GM10847 (cell line): ENCODE measurements around the gene SMG1.

Source experiments
- POLR2A ChIP-seq: IDR thresholded peaks from 2 replicates; pipeline ENCODE4 v1.6.1; 2011; ENCODE audit not compliant: insufficient read length; ENCODE audit errors: extremely low read depth

Gene SMG1

DNA sequence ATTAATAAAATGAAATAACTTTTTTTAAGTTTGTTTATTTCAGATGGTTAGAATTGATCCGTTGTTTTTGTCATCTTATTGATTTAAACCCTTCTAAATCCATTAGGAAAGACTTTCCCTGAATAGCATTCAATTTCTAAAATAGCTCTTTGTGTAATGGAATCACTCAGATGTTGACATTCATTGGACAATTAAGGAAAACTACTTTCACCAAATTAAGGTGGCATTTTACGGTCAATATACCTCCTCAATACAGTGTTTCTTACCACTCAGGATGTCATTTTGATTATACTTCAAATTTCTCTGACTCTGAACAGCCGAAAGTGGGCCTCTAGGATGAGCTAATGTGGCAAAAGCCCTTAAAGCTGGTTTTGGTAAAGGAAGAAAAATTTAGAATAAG lies 126.7 kb downstream of the SMG1 start:
- TF ChIP-seq POLR2A: no peak

DNA sequence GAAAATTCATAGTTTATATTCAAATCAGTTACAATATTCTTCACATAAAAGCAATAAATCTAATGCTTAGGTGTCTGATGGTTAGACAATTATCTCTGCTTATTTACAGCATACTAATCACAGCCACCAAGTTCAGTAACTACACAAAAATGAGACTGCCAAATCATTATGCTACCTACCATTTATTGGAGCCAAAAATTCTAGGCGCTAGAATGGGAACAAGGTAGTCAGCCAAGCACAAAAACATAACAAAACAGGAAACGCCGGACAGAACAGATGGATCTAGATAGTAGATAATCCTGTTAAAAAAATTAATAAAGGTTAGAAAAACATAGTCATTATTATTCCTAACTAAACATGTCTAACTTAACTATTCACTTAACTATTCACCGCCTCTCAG lies 128.5 kb downstream of the SMG1 start:
- TF ChIP-seq POLR2A: no peak

DNA sequence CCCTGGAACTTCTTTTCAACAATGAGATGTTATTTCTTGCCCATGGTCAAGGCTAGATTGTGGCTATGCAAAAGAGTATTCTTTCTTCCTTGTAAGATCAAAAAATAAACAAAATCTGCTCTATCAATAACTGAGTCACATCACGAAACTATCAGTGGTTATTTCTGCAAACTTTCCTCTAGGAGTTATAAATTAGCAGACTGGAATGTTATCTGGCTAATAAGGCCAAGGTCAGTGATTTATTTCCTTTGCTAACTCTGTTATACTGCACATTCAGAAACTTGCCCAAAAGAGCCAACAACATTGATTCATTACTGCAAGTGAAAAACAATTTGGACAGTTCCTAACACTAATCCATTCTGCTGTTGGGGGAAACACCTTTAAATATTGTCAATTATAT lies 129.8 kb downstream of the SMG1 start:
- TF ChIP-seq POLR2A: no peak

DNA sequence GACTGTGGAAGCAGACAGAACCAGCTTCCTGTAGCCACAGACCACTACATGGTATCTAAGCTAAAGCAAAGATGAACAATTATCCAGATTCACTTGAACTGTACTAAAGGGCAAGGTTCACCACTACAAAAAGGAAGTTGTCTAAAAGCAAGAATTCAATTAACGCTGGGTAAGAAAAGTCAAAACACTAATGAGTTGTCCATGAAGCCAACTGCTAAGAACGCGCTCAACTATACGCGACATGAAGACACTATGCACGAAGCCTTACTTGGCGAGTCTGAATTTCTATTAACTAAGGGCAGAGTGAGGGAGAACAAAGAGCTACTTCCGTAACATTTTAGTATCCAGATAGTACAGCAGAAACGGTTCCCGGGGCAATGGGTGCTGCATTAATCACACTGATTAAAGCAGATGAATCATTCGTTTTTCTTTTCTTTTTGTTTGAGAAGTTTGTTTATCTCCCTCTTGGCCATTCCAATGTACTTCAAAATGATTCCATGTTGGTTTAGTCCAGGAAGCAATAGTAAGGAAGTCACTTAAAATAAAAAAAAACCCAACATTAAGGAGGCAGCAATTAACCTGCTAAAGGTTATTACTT lies 133.3 kb downstream of the SMG1 start:
- TF ChIP-seq POLR2A: no peak

DNA sequence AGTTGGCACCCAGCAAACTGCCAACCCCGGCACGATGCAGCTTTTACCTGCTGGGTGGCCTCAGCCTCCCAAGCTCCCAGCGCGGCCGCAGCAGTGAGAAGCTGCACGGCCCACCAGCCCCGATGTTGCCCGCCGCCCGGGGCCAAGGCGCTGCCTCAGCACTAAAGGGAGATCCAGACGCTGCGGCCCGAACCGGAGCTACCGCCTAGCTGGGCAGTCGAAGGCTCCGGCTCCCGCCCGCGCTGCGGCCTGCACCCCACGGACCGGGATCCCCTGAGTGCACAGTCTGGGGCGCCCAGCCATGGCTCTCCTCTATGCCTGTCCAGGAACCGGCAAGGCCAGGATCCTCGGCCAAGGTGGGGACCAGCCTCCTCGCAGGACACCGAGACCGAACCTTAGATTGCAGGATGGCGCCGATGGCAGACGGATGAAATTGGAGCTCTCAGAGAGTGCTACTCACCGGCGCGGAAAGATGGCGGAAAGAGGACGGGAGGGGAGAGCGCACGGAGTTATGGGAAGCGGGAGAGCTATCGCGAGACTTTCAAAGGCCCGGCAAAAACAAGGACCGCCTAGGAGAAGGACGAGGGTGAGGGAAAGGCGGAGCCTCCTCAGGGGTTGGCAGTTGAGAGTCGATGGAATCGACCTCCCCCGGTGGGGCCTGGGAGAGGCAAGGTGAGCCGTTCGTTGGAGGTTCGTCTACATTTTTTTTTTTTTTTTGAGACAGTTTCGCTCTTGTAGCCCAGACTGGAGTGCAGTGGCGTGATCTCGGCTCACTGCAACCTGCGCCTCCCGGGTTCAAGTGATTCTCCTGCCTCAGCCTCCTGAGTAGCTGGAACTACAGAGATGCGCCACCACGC lies 136.1 kb downstream of the SMG1 start, which contains the start of gene RPS15A:
RPS15A (minus strand) TSS at position 485 of the 857 bp plus-strand sequence. CDS start 1,221 bp downstream, outside the sequence.
- peak; percentile 85 for TF ChIP-seq POLR2A

DNA sequence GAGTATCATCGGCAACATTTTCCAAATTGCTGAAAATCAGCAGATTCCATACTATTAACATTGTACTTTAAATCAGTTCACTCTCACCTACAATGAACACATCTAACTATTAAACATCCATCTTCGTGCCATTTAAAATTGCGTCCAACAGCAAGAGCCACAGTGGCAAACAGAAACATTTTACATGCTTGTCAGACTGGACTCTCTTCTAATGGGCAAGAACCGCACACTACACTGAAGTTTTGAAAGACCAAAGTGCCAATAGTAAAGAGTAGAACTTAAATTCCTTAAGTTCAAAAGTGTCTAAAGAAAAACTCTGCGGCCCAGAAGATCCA lies 136.7 kb downstream of the SMG1 start:
- TF ChIP-seq POLR2A: no peak

DNA sequence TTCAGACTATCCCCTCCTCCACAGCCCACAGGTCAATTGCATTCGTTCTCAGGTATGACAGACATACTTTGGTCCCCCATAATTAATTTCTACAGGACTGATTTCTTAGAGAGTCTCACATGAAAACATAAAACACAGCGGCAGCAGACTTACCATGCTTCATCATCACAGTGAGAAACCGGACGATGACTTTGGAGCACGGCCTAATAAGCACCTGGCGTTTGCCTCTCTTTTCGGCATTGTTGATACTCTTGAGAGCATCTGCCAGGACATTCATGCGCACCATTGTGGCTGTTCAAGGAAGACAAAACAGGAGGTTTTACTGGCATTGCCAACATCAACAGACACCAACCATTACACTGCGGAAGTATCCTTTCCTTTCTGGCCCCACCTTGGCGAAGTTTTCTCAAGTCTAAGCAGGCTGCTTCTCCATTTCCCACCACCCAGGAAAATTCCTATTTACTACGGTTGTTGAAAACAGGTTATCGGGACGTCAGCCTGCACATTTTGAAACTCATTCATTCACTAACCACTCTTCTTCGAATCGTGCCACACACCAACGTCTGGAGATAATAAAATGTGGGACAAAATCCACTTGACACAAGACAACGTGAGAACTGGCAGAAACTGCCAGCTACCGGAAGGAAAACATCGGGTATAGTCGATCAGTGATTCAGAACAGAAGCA lies 137.2 kb downstream of the SMG1 start:
- TF ChIP-seq POLR2A: no peak

DNA sequence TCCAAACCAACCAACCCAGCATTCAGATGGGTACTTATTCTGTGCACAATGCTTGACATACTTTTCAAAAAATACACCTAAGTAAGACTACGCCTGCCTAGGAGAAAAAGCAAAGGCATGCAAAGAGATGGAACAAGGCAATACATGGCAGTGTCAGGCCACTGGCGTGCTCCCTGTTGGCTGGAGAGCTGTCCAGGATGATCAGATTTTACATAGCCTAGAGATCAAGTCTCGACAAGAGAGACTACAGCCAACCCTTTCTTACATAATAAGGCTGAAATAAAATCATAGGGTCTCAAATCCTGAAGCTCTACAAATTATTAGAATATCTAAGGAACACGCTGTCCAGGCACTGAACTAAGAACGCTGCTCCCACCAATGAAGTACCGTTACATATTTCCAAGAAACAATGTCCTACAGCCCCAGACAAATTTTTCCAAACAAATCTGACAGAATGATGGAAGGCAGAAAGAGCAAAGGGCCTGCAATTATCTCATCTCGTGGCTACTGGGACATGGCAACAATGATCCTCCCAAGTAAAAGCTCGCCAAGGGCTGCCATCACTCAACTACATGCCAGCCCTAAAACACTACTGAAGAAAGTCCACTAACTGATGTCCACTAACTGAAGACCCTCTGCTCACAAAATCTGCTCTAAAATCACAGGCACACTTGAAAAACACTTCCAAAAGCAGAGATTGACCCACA lies 141.1 kb downstream of the SMG1 start:
- no peak for TF ChIP-seq POLR2A

DNA sequence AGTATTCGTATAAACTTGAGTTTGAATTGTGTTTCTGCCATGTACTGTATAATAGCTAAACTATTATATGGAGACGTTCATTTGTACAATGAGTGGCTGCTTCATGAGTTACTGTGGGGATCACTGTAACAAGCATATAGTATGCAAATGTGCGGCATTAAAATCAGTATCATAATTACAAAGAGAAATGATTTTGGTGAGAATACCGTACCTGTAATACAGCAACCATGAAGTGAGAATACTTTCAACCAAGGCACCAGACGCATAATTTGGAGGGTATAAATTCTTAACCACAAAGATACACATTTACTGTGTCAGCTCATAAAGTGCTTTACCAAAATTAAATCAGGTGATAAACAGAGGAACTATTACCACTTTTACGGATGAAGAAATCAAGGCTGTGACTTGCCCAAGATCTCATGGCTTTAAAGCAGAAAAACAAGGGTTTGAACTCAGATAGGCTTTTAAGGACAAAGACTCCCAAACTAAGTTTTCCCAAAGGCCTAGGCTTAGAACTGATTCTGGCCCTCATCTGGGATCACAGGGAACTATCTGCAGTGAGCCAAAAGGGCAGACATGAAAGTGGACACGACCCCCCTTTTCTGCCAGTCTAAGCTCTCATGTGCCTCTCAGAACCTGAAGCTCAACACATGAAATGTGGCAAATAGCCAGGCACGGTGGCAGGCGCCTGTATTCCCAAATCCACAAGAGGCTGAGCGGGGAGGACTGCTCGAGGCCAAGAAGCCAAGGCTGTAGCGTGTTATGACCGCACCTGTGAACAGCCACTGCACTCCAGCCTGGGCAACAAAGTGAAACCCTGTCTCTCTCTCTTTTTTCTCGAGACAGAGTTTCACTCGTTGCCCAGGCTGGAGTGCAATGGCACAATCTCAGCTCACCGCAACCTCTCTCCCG lies 142.5 kb downstream of the SMG1 start:
- no peak for TF ChIP-seq POLR2A

DNA sequence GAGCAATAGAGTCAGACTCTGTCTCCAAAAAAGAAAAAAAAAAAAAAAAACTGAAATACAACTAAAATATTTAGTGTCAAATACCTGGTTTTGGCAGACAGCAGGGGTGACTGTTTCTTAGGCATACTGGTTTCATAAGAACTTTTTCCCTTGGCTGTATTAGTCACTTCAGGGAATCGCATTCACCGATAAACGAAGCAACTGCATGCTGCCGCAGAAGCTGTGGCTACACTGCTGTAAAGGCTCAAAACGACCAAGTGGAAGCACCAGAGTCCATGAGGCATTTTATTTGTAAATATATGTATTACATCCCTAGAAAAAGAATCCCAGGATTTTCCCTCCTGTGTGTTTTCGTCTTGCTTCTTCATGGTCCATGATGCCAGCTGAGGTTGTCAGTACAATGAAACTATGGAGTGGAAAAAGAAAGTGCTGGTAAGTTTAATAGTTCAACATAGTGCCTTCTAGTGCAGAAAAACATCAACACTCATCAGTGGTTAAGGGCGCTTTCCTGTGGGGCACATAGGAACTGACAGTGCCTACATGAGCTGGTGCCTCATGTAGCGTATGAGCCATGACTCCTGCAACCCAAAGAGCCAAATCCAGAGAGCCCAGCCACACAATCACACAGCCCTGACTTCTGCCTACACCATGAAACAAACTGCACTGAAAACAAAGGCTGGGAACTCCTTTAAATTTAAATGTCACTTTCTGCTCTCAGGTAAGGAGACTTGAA lies 143.3 kb downstream of the SMG1 start:
- no peak for TF ChIP-seq POLR2A
